ENCODE measurements around the gene DDX54.

The DDX54 gene

GRCh38 chr12:113135178-113136127 is 49.8 kb downstream of the DDX54 start, which contains the start of gene RASAL1:
TSS of gene RASAL1 (minus strand) at chr12:113135761. CDS start at chr12:113135462, 299 bp downstream.
- Histone ChIP-seq H3K27me3 (peaks cover 38% of the 10 kb centered on the region), H3K4me1 (ENCODE audit: control insufficient read depth in 1 of 2, insufficient read depth in 1 of 2, low read depth in 1 of 2, low read length in 1 of 2) (no peaks in the 10 kb centered on the region), H3K4me3 (ENCODE audit: low read depth in 1 of 2, low read length in 1 of 2) (no peak within 1 kb of the TSS), H3K36me3 (no peaks in the 10 kb centered on the region), H3K27ac (no peak within 1 kb of the TSS), H3K9me3 (no peaks in the 10 kb centered on the region)
- TF ChIP-seq CTCF (IDR thresholded peaks at IDR 0.05), result no peak

GRCh38 chr12:113134521-113134951 is 50.7 kb downstream of the DDX54 start:
- Histone ChIP-seq H3K27me3 (peaks cover 38% of the 10 kb centered on the region), H3K9me3 (no peaks in the 10 kb centered on the region), H3K4me3 (ENCODE audit: low read depth in 1 of 2, low read length in 1 of 2) (no peak overlapping the region), H3K27ac (no peak overlapping the region), H3K36me3 (no peaks in the 10 kb centered on the region), H3K4me1 (ENCODE audit: control insufficient read depth in 1 of 2, insufficient read depth in 1 of 2, low read depth in 1 of 2, low read length in 1 of 2) (no peaks in the 10 kb centered on the region)
- no peak for TF ChIP-seq CTCF (IDR thresholded peaks at IDR 0.05)

GRCh38 chr12:113134071-113134470 is 51.2 kb downstream of the DDX54 start:
- TF ChIP-seq CTCF (IDR thresholded peaks at IDR 0.05), result no peak
- no peaks in the 10 kb centered on the region for H3K4me1 ChIP-seq (ENCODE audit: control insufficient read depth in 1 of 2, insufficient read depth in 1 of 2, low read depth in 1 of 2, low read length in 1 of 2)
- no peaks in the 10 kb centered on the region for H3K9me3 ChIP-seq
- peaks cover 38% of the 10 kb centered on the region for H3K27me3 ChIP-seq
- no peak overlapping the region for H3K4me3 ChIP-seq (ENCODE audit: low read depth in 1 of 2, low read length in 1 of 2)
- H3K36me3 ChIP-seq, result no peaks in the 10 kb centered on the region
- H3K27ac ChIP-seq, result no peak overlapping the region

- Histone ChIP-seq H3K27ac (no peak overlapping the region), H3K36me3 (no peaks in the 10 kb centered on the region), H3K4me1 (ENCODE audit: control insufficient read depth in 1 of 2, insufficient read depth in 1 of 2, low read depth in 1 of 2, low read length in 1 of 2) (no peaks in the 10 kb centered on the region), H3K4me3 (ENCODE audit: low read depth in 1 of 2, low read length in 1 of 2) (no peak overlapping the region), H3K9me3 (no peaks in the 10 kb centered on the region), H3K27me3 (peaks cover 38% of the 10 kb centered on the region)
- TF ChIP-seq CTCF (IDR thresholded peaks at IDR 0.05), result no peak
These were observed 51.6 kb downstream of the DDX54 start for GRCh38 chr12:113133666-113134065.

GRCh38 chr12:113133036-113133435 is 52.2 kb downstream of the DDX54 start:
- no peak for TF ChIP-seq CTCF (IDR thresholded peaks at IDR 0.05)

More at GRCh38 chr12:113133036-113133435, 52.2 kb downstream of the DDX54 start:
- Histone ChIP-seq H3K27ac (no peak overlapping the region), H3K4me3 (ENCODE audit: low read depth in 1 of 2, low read length in 1 of 2) (no peak overlapping the region), H3K9me3 (no peaks in the 10 kb centered on the region), H3K27me3 (peaks cover 43% of the 10 kb centered on the region), H3K36me3 (no peaks in the 10 kb centered on the region), H3K4me1 (ENCODE audit: control insufficient read depth in 1 of 2, insufficient read depth in 1 of 2, low read depth in 1 of 2, low read length in 1 of 2) (no peaks in the 10 kb centered on the region)
